Activated CD4-positive, CD25-positive, alpha-beta regulatory T cell treated with anti-CD3 and anti-CD28 coated beads, Interleukin-2, amount 50 U/mL, for 24 hours (primary cell): ENCODE measurements around the gene CCDC146.
"Not testable (repeated sequence)": the region's sequence is repeated elsewhere in the genome, so short reads cannot be mapped to it uniquely, and the experiment has no call there.

Source experiments
- ATAC-seq, 2 donors: fragments of 150-1000 bp; cut with Tn5 transposase; one replicate each; pipeline ENCODE4 v1.10.0; 2021; ENCODE audit warnings: mild to moderate bottlenecking in 1 of 2, moderate library complexity in 1 of 2

CCDC146 gene

GRCh38 chr7:77121860-77122681 is at the start of gene CCDC146:
Gene CCDC146, plus strand, starts transcription at chr7:77122615. Its CDS starts 45,054 bp downstream, at chr7:77167669.
- peak; percentile 99 for ATAC-seq

- not testable (repeated sequence) for ATAC-seq
Measured at GRCh38 chr7:77074786-77075396, 47.5 kb upstream of the CCDC146 start.

GRCh38 chr7:77077060-77077459 is 45.4 kb upstream of the CCDC146 start:
- ATAC-seq, result not testable (repeated sequence)

GRCh38 chr7:77079112-77079511 is 43.3 kb upstream of the CCDC146 start:
- not testable (repeated sequence) for ATAC-seq

- not testable (repeated sequence) for ATAC-seq
Measured at GRCh38 chr7:77079624-77080023, 42.8 kb upstream of the CCDC146 start.

- ATAC-seq, result not testable (repeated sequence)
Measured at GRCh38 chr7:77080236-77080635, 42.2 kb upstream of the CCDC146 start.

GRCh38 chr7:77082192-77082591 is 40.2 kb upstream of the CCDC146 start:
- ATAC-seq, result not testable (repeated sequence)

- ATAC-seq, result not testable (repeated sequence)
Measured at GRCh38 chr7:77092301-77092700, 30.1 kb upstream of the CCDC146 start.

- not testable (repeated sequence) for ATAC-seq
Measured at GRCh38 chr7:77100501-77100900, 21.9 kb upstream of the CCDC146 start.

GRCh38 chr7:77101187-77101586 is 21.2 kb upstream of the CCDC146 start:
- not testable (repeated sequence) for ATAC-seq

- not testable (repeated sequence) for ATAC-seq
Measured at GRCh38 chr7:77102671-77103070, 19.7 kb upstream of the CCDC146 start.

GRCh38 chr7:77105904-77106303 is 16.5 kb upstream of the CCDC146 start:
- ATAC-seq, result not testable (repeated sequence)

GRCh38 chr7:77107659-77108058 is 14.8 kb upstream of the CCDC146 start:
- not testable (repeated sequence) for ATAC-seq

GRCh38 chr7:77108362-77108761 is 14.1 kb upstream of the CCDC146 start:
- not testable (repeated sequence) for ATAC-seq

- not testable (repeated sequence) for ATAC-seq
Measured at GRCh38 chr7:77112719-77113306, 9.6 kb upstream of the CCDC146 start.

GRCh38 chr7:77125486-77125885 is 3.1 kb downstream of the CCDC146 start:
- not testable (repeated sequence) for ATAC-seq

GRCh38 chr7:77127009-77127408 is 4.6 kb downstream of the CCDC146 start:
- ATAC-seq, result not testable (repeated sequence)

GRCh38 chr7:77128582-77129410 is 6.4 kb downstream of the CCDC146 start:
- ATAC-seq, result peak; percentile 17 to 30

GRCh38 chr7:77131781-77132180 is 9.4 kb downstream of the CCDC146 start:
- ATAC-seq, result not testable (repeated sequence)

GRCh38 chr7:77138668-77139067 is 16.3 kb downstream of the CCDC146 start:
- not testable (repeated sequence) for ATAC-seq

- not testable (repeated sequence) for ATAC-seq
Measured at GRCh38 chr7:77140291-77140690, 17.9 kb downstream of the CCDC146 start.

- ATAC-seq, result not testable (repeated sequence)
Measured at GRCh38 chr7:77152232-77152631, 29.8 kb downstream of the CCDC146 start.
